ENCODE data around the gene LRP5.
A peak's percentile ranks its signal among the peaks of the same experiment; 100 is the strongest.

DNA sequence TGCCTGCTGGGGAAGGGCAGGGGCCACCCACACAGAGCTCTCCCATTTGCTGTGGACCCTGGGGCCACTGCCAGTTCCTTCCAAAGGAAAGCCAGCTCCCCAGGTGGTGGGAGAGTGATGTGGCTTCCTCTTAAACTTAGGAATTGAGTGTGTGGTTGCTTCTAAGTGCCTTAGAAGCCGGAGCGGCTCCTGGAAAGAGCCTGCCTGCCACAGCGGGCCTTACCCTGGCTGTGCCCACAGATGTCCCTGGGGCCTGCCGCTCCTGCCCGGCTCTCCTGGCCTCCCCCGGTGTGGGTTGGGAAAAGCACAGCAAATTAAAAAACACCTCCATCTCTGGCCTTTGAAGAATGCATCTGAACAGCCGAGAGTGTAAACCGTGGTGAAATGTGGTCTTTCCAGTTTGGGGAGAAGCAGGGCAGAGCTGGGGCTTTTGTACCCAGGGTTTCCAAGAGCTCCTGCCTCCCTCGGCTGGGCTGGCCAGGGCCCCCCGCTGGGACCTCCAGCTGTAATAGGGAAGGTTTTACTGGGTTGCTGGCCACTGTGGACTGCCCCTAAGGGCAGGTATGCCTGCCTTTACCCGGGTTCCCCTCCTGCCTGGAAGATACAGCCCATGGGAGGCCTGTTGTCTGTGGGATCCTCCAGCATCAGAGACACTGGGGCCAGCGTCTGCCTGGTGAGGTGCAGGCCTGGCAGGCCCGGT, 30.2 kb downstream of the LRP5 start:
- TF ChIP-seq, protein P1, sequence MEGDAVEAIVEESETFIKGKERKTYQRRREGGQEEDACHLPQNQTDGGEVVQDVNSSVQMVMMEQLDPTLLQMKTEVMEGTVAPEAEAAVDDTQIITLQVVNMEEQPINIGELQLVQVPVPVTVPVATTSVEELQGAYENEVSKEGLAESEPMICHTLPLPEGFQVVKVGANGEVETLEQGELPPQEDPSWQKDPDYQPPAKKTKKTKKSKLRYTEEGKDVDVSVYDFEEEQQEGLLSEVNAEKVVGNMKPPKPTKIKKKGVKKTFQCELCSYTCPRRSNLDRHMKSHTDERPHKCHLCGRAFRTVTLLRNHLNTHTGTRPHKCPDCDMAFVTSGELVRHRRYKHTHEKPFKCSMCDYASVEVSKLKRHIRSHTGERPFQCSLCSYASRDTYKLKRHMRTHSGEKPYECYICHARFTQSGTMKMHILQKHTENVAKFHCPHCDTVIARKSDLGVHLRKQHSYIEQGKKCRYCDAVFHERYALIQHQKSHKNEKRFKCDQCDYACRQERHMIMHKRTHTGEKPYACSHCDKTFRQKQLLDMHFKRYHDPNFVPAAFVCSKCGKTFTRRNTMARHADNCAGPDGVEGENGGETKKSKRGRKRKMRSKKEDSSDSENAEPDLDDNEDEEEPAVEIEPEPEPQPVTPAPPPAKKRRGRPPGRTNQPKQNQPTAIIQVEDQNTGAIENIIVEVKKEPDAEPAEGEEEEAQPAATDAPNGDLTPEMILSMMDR (IDR thresholded peaks at IDR 0.05), result no peak
- TF ChIP-seq POLR2A (IDR thresholded peaks at IDR 0.05), result peak in 2 of 3 donors; percentile 38 to 46
